ENCODE data around the gene KCNK10. TPM values are rescaled to one million over a fixed set of nuclear protein-coding genes. Genes with fewer than 3 reads are reported as not detected.

The KCNK10 gene
- total and polyA plus RNA-seq, 2 donors (not counting 1 experiment from before 2014, with no cell fraction given) = 0.20 TPM; not detected in 1

DNA sequence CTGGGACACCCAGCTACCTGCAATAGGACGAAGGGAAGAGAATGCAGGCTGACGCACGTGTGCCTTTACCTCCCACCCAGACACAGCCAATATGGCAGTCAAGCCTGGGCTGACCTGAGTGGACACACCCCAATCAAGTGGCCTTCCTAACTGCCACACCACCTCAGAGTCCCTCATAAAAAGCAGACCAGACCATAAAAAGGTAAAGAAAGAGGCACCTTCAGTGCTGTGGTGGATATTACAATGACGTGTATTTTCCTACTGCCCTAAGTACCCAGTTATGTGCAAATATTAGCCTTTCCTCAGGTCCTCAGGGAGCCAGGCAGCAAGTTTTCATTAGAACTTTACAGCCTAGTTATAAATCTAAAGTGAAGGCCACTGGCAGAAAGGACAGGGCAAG lies 75.8 kb downstream of the KCNK10 start:
- Histone ChIP-seq H2AFZ (ENCODE audit: insufficient read depth, low read depth, low read length, poor library complexity, severe bottlenecking) (no peak overlapping the region), H3K4me1 (ENCODE audit: control insufficient read depth in 2 of 2, insufficient read depth in 2 of 2, low read length in 2 of 2) (no peaks in the 10 kb centered on the region), H3K36me3 (replicated peaks in 1 of 2; ENCODE audit: control extremely low read depth in 1 of 2, control insufficient read depth in 1 of 2, extremely low read depth in 1 of 2, insufficient read depth in 2 of 2, low read length in 1 of 2) (no peaks in the 10 kb centered on the region), H3K27ac (ENCODE audit: low read length in 2 of 2) (no peak overlapping the region), H3K9ac (ENCODE audit: low read length) (no peak overlapping the region), H3K27me3 (replicated peaks in 1 of 4; ENCODE audit: control extremely low read depth in 1 of 4, control insufficient read depth in 3 of 4, insufficient read depth in 4 of 4, low read length in 3 of 4) (no peaks in the 10 kb centered on the region), H3K79me2 (ENCODE audit: control insufficient read depth, insufficient read depth, low read length) (no peaks in the 10 kb centered on the region), H3K4me3 (ENCODE audit: control extremely low read depth in 1 of 5, extremely low read depth in 1 of 5, insufficient read depth in 1 of 5, low read depth in 2 of 5, low read length in 4 of 5) (no peak overlapping the region), H4K20me1 (ENCODE audit: control insufficient read depth, insufficient read depth, low read length, poor library complexity, severe bottlenecking) (no peaks in the 10 kb centered on the region), H3K4me2 (replicated peaks; ENCODE audit: low read depth, low read length, poor library complexity, severe bottlenecking) (no peak overlapping the region), H3K9me3 (ENCODE audit: control extremely low read depth in 1 of 3, control insufficient read depth in 2 of 3, insufficient read depth in 1 of 3, low read length in 2 of 3) (no peaks in the 10 kb centered on the region)
- Mint-ChIP-seq H3K9me3 (ENCODE audit: insufficient read depth) (no peaks in the 10 kb centered on the region), H3K4me1 (no peaks in the 10 kb centered on the region), H3K27ac (no peak overlapping the region), H3K27me3 (peaks cover 16% of the 10 kb centered on the region), H3K4me3 (no peak overlapping the region)
- TF ChIP-seq, protein P1, sequence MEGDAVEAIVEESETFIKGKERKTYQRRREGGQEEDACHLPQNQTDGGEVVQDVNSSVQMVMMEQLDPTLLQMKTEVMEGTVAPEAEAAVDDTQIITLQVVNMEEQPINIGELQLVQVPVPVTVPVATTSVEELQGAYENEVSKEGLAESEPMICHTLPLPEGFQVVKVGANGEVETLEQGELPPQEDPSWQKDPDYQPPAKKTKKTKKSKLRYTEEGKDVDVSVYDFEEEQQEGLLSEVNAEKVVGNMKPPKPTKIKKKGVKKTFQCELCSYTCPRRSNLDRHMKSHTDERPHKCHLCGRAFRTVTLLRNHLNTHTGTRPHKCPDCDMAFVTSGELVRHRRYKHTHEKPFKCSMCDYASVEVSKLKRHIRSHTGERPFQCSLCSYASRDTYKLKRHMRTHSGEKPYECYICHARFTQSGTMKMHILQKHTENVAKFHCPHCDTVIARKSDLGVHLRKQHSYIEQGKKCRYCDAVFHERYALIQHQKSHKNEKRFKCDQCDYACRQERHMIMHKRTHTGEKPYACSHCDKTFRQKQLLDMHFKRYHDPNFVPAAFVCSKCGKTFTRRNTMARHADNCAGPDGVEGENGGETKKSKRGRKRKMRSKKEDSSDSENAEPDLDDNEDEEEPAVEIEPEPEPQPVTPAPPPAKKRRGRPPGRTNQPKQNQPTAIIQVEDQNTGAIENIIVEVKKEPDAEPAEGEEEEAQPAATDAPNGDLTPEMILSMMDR (IDR thresholded peaks at IDR 0.05) = no peak
- TF ChIP-seq EZH2 (IDR thresholded peaks at IDR 0.05; ENCODE audit: borderline replicate concordance, insufficient read depth, low read depth, low read length, poor library complexity, severe bottlenecking) = no peak
- WGBS (ENCODE audit: insufficient coverage) = 100% methylated on average over 2 of the region's 4 CpGs
- no peak for DNase-seq
- CTCF ChIA-PET = no interaction called here
- intact Hi-C loops (cut with micrococcal nuclease) = no loop called here
- POLR2A ChIA-PET = no interaction called here
- no peak for ATAC-seq (ENCODE audit: low read depth)

DNA sequence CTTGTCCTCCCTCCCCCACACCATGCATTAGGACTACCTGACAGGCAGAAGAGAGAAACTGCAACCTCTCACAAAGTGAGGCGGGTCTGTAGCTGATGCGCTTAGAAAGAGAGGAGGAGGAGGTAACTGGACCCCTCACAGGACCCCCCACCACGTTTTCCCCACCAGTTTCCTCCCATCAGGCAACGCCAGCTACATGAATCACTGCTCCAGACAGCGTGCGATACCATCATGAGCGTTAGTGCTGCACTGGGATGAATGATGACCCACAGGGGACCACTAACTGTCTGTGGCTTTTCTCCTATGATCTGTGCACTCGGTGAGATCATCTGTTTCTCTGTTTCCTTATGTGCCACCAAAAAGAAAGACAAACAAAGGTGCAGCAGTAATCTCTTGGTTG lies 77.7 kb downstream of the KCNK10 start:
- H4K20me1 ChIP-seq (ENCODE audit: control insufficient read depth, insufficient read depth, low read length, poor library complexity, severe bottlenecking) = no peaks in the 10 kb centered on the region
- no peaks in the 10 kb centered on the region for H3K4me1 ChIP-seq (ENCODE audit: control insufficient read depth in 2 of 2, insufficient read depth in 2 of 2, low read length in 2 of 2)
- H3K27ac ChIP-seq (ENCODE audit: low read length in 2 of 2) = no peak overlapping the region
- H3K9ac ChIP-seq (ENCODE audit: low read length) = no peak overlapping the region
- H3K27ac Mint-ChIP-seq = no peak overlapping the region
- H3K4me1 Mint-ChIP-seq = no peaks in the 10 kb centered on the region
- ChIA-PET CTCF (interaction anchor here (1.2 kb wide), 1 partner anchor 9 kb away, joined by 3 read pairs; no protein-coding TSS in a partner anchor), POLR2A (interaction anchor here (0.7 kb wide), 1 partner anchor 182 kb away, joined by 7 read pairs; no protein-coding TSS in a partner anchor)
- H3K36me3 ChIP-seq (replicated peaks in 1 of 2; ENCODE audit: control extremely low read depth in 1 of 2, control insufficient read depth in 1 of 2, extremely low read depth in 1 of 2, insufficient read depth in 2 of 2, low read length in 1 of 2) = no peaks in the 10 kb centered on the region
- H3K4me3 Mint-ChIP-seq = no peak overlapping the region
- TF ChIP-seq, protein P1 (IDR thresholded peaks at IDR 0.05) = no peak
- no peak for TF ChIP-seq EZH2 (IDR thresholded peaks at IDR 0.05; ENCODE audit: borderline replicate concordance, insufficient read depth, low read depth, low read length, poor library complexity, severe bottlenecking)
- H3K79me2 ChIP-seq (ENCODE audit: control insufficient read depth, insufficient read depth, low read length) = no peaks in the 10 kb centered on the region
- ATAC-seq (ENCODE audit: low read depth) (no peak), DNase-seq (no peak)
- H3K27me3 Mint-ChIP-seq = peaks cover 25% of the 10 kb centered on the region
- 51% methylated on average over 6 of the region's 8 CpGs for WGBS (ENCODE audit: insufficient coverage)
- no peak overlapping the region for H2AFZ ChIP-seq (ENCODE audit: insufficient read depth, low read depth, low read length, poor library complexity, severe bottlenecking)
- intact Hi-C loops (cut with micrococcal nuclease) = no loop called here
- H3K4me2 ChIP-seq (replicated peaks; ENCODE audit: low read depth, low read length, poor library complexity, severe bottlenecking) = no peak overlapping the region
- no peak overlapping the region for H3K4me3 ChIP-seq (ENCODE audit: control extremely low read depth in 1 of 5, extremely low read depth in 1 of 5, insufficient read depth in 1 of 5, low read depth in 2 of 5, low read length in 4 of 5)
- no peaks in the 10 kb centered on the region for H3K9me3 ChIP-seq (ENCODE audit: control extremely low read depth in 1 of 3, control insufficient read depth in 2 of 3, insufficient read depth in 1 of 3, low read length in 2 of 3)
- no peaks in the 10 kb centered on the region for H3K27me3 ChIP-seq (replicated peaks in 1 of 4; ENCODE audit: control extremely low read depth in 1 of 4, control insufficient read depth in 3 of 4, insufficient read depth in 4 of 4, low read length in 3 of 4)
- H3K9me3 Mint-ChIP-seq (ENCODE audit: insufficient read depth) = no peaks in the 10 kb centered on the region
